H9 (cell line): Measurements from ENCODE around the gene SPDYE4. TPM values are rescaled to one million over a fixed set of nuclear protein-coding genes. Genes with fewer than 3 reads are reported as not detected.

Source experiments
- DNase-seq: peaks from one replicate; pipeline ENCODE4 v3.0.0-alpha.2; 2017
- H2AFZ ChIP-seq: one replicate; pipeline ENCODE4 v1.6.1; 2013; ENCODE audit warnings: mild to moderate bottlenecking, low read length, control low read depth, moderate library complexity
- H2AK5ac ChIP-seq: 2 replicates; pipeline ENCODE4 v1.6.1; 2013; ENCODE audit warnings: low read length, control low read depth, mixed read lengths; ENCODE audit not compliant: insufficient read length
- H2BK120ac ChIP-seq: one replicate; pipeline ENCODE4 v1.6.1; 2013; ENCODE audit warnings: low read depth, mild to moderate bottlenecking, low read length, control low read depth, inconsistent platforms; ENCODE audit not compliant: poor library complexity, severe bottlenecking
- H2BK12ac ChIP-seq: 2 replicates; pipeline ENCODE4 v1.6.1; 2013; ENCODE audit warnings: low read length, control low read depth, mixed read lengths, low read depth; ENCODE audit not compliant: insufficient read length
- H2BK15ac ChIP-seq: 2 replicates; pipeline ENCODE4 v1.6.1; 2013; ENCODE audit warnings: low read depth, low read length, control low read depth
- H2BK20ac ChIP-seq: one replicate; pipeline ENCODE4 v1.6.1; 2013; ENCODE audit warnings: low read depth, mild to moderate bottlenecking, low read length, control low read depth, inconsistent platforms; ENCODE audit not compliant: poor library complexity, severe bottlenecking
- H2BK5ac ChIP-seq: 2 replicates; pipeline ENCODE4 v1.6.1; 2013; ENCODE audit warnings: low read length, control low read depth, mixed read lengths; ENCODE audit not compliant: insufficient read length
- H3K14ac ChIP-seq: 2 replicates; pipeline ENCODE4 v1.6.1; 2013; ENCODE audit warnings: low read length, control low read depth; ENCODE audit not compliant: insufficient read depth
- H3K18ac ChIP-seq: 2 replicates; pipeline ENCODE4 v1.6.1; 2013; ENCODE audit warnings: low read depth, mild to moderate bottlenecking, mixed read lengths, low read length, control low read depth; ENCODE audit not compliant: insufficient read length
- H3K23ac ChIP-seq: 2 replicates; pipeline ENCODE4 v1.6.1; 2013; ENCODE audit warnings: low read length, control low read depth, mixed read lengths, low read depth; ENCODE audit not compliant: insufficient read length
- H3K23me2 ChIP-seq: 2 replicates; pipeline ENCODE4 v1.6.1; 2013; ENCODE audit warnings: low read depth, mild to moderate bottlenecking, mixed read lengths, low read length, control low read depth; ENCODE audit not compliant: insufficient read length, poor library complexity, severe bottlenecking
- H3K27ac ChIP-seq: 2 replicates; pipeline ENCODE4 v1.5.1; 2013; ENCODE audit warnings: low read length, control low read depth, mixed read lengths, low read depth; ENCODE audit not compliant: insufficient read length
- H3K27me3 ChIP-seq: 2 replicates; pipeline ENCODE4 v1.6.1; 2013; ENCODE audit warnings: low read length, control low read depth, inconsistent platforms; ENCODE audit not compliant: insufficient read depth
- H3K4ac ChIP-seq: 2 replicates; pipeline ENCODE4 v1.6.1; 2013; ENCODE audit warnings: low read depth, mild to moderate bottlenecking, control low read depth, inconsistent platforms, low read length, moderate library complexity
- H3K4me1 ChIP-seq: 2 replicates; pipeline ENCODE4 v1.6.1; 2013; ENCODE audit warnings: low read length, control low read depth, inconsistent platforms; ENCODE audit not compliant: insufficient read depth
- H3K4me2 ChIP-seq: 2 replicates; pipeline ENCODE4 v1.6.1; 2013; ENCODE audit warnings: low read length, control low read depth, mixed read lengths; ENCODE audit not compliant: insufficient read length, insufficient read depth
- H3K56ac ChIP-seq: 2 replicates; pipeline ENCODE4 v1.6.1; 2013; ENCODE audit warnings: low read depth, mild to moderate bottlenecking, mixed read lengths, low read length, control low read depth; ENCODE audit not compliant: insufficient read length
- H3K79me1 ChIP-seq: 2 replicates; pipeline ENCODE4 v1.6.1; 2013; ENCODE audit warnings: low read depth, mild to moderate bottlenecking, moderate library complexity, low read length, control low read depth, inconsistent platforms; ENCODE audit not compliant: insufficient read depth, poor library complexity, severe bottlenecking
- H3K79me2 ChIP-seq: 2 replicates; pipeline ENCODE4 v1.6.1; 2013; ENCODE audit warnings: low read length, control low read depth, inconsistent platforms; ENCODE audit not compliant: insufficient read depth
- H3K9ac ChIP-seq: 2 replicates; pipeline ENCODE4 v1.6.1; 2013; ENCODE audit warnings: low read length, control low read depth, mixed read lengths; ENCODE audit not compliant: insufficient read length; ENCODE audit errors: extremely low read depth
- H3K9me3 ChIP-seq: one replicate; pipeline ENCODE4 v1.6.1; 2013; ENCODE audit warnings: low read depth, low read length, inconsistent platforms; ENCODE audit not compliant: control insufficient read depth
- H3T11ph ChIP-seq: one replicate; pipeline ENCODE4 v1.6.1; 2013; ENCODE audit warnings: mild to moderate bottlenecking, low read length, control low read depth, inconsistent platforms
- H4K20me1 ChIP-seq: one replicate; pipeline ENCODE4 v1.6.1; 2013; ENCODE audit not compliant: control insufficient read depth, insufficient read length, insufficient read depth
- H4K5ac ChIP-seq: 2 replicates; pipeline ENCODE4 v1.6.1; 2013; ENCODE audit warnings: low read depth, mild to moderate bottlenecking, mixed read lengths, low read length, control low read depth; ENCODE audit not compliant: insufficient read length
- H4K8ac ChIP-seq: replicated peaks from 2 replicates; pipeline ENCODE4 v1.6.1; 2013; ENCODE audit warnings: low read length, control low read depth, mixed read lengths, low read depth; ENCODE audit not compliant: insufficient read length
- H4K91ac ChIP-seq: 2 replicates; pipeline ENCODE4 v1.6.1; 2013; ENCODE audit warnings: low read depth, mild to moderate bottlenecking, moderate library complexity, mixed read lengths, low read length, control low read depth; ENCODE audit not compliant: insufficient read length
- H3K27ac Mint-ChIP-seq, 3 experiments: 2 replicates in 2 of 3; 3 replicates in 1 of 3; pipeline ENCODE4 v1.8.0; 2020 to 2021; ENCODE audit warnings: mixed read lengths in 3 of 3, mild to moderate bottlenecking in 1 of 3, moderate library complexity in 1 of 3
- H3K27me3 Mint-ChIP-seq: 2 replicates; pipeline ENCODE4 v1.8.0; 2021; ENCODE audit warnings: low read depth, mild to moderate bottlenecking, moderate library complexity, mixed read lengths
- H3K36me3 Mint-ChIP-seq, 3 experiments: 2 replicates in 2 of 3; 3 replicates in 1 of 3; pipeline ENCODE4 v1.8.0; 2020 to 2021; ENCODE audit warnings: low read depth in 3 of 3, mixed read lengths in 3 of 3; ENCODE audit not compliant: insufficient read depth in 1 of 3
- H3K4me1 Mint-ChIP-seq, 2 experiments: 2 replicates each; pipeline ENCODE4 v1.8.0; 2020; ENCODE audit warnings: mixed read lengths in 2 of 2
- H3K4me3 Mint-ChIP-seq, 2 experiments: 2 replicates in 1 of 2; 3 replicates in 1 of 2; pipeline ENCODE4 v1.8.0; 2020 to 2021; ENCODE audit warnings: mild to moderate bottlenecking in 2 of 2, mixed read lengths in 2 of 2, moderate library complexity in 1 of 2
- H3K9me3 Mint-ChIP-seq, 2 experiments: 2 replicates in 1 of 2; 3 replicates in 1 of 2; pipeline ENCODE4 v1.8.0; 2020; ENCODE audit warnings: mild to moderate bottlenecking in 2 of 2, mixed read lengths in 2 of 2, moderate library complexity in 1 of 2
- WGBS: extraction: QIAGEN DNeasy Blood & Tissue Kit; methylation state at CpG from one replicate; pipeline ENCODE4 v1.1.7; 2013; ENCODE audit warnings: missing lambda C conversion rate, low lambda C conversion rate, mixed read lengths; ENCODE audit not compliant: insufficient read length; ENCODE audit errors: extremely low coverage; 5-methylcytosine and 5-hydroxymethylcytosine counted together
- total RNA-seq: library from RNA; stranded (reverse); gene quantifications from 2 replicates; pipeline ENCODE4 v1.2.1, GENCODE V29; 2021
- TF ChIP-seq, protein P1 (sequence below): fragments of 200-600 bp; sonication (generic); conservative IDR thresholded peaks from 3 replicates; pipeline ENCODE4 v1.8.0; 2021; ENCODE audit warnings: antibody characterized with exemption, mild to moderate bottlenecking

Gene SPDYE4
- total RNA-seq, 1 experiment from 2014 or later, result not detected

GRCh38 chr17:8785547-8786413 is 27.4 kb upstream of the SPDYE4 start:
- Histone ChIP-seq H2BK120ac (no peak overlapping the region), H4K91ac (no peak overlapping the region), H4K20me1 (no peaks in the 10 kb centered on the region), H3K79me1 (no peaks in the 10 kb centered on the region), H3K14ac (no peak overlapping the region), H3K18ac (no peak overlapping the region), H4K8ac (no peak overlapping the region), H2BK15ac (no peak overlapping the region), H3K9me3 (no peaks in the 10 kb centered on the region), H3K27me3 (no peaks in the 10 kb centered on the region), H2AFZ (no peak overlapping the region), H3K4ac (no peak overlapping the region), H3K23me2 (no peaks in the 10 kb centered on the region), H3K56ac (no peak overlapping the region), H2AK5ac (no peak overlapping the region), H3K27ac (no peak overlapping the region), H2BK12ac (no peak overlapping the region), H3K4me2 (no peak overlapping the region), H3K4me1 (no peaks in the 10 kb centered on the region), H3T11ph (no peak overlapping the region), H3K9ac (no peak overlapping the region), H2BK5ac (no peak overlapping the region), H3K79me2 (no peaks in the 10 kb centered on the region), H2BK20ac (no peak overlapping the region), H4K5ac (no peak overlapping the region), H3K23ac (no peak overlapping the region)
- WGBS, result no CpG with 5 or more reads among the region's 19 CpGs
- H3K36me3 Mint-ChIP-seq, result no peaks in the 10 kb centered on the region
- peak; percentile 94 for DNase-seq
- no peak overlapping the region for H3K27ac Mint-ChIP-seq
- no peaks in the 10 kb centered on the region; a peak in 1 of 5 replicates for H3K9me3 Mint-ChIP-seq
- no peaks in the 10 kb centered on the region; the same call in 1 of the 2 replicates for H3K27me3 Mint-ChIP-seq
- no peak overlapping the region for H3K4me3 Mint-ChIP-seq
- peaks cover 24 to 26% of the 10 kb centered on the region in 2 experiments for H3K4me1 Mint-ChIP-seq
- TF ChIP-seq, protein P1, sequence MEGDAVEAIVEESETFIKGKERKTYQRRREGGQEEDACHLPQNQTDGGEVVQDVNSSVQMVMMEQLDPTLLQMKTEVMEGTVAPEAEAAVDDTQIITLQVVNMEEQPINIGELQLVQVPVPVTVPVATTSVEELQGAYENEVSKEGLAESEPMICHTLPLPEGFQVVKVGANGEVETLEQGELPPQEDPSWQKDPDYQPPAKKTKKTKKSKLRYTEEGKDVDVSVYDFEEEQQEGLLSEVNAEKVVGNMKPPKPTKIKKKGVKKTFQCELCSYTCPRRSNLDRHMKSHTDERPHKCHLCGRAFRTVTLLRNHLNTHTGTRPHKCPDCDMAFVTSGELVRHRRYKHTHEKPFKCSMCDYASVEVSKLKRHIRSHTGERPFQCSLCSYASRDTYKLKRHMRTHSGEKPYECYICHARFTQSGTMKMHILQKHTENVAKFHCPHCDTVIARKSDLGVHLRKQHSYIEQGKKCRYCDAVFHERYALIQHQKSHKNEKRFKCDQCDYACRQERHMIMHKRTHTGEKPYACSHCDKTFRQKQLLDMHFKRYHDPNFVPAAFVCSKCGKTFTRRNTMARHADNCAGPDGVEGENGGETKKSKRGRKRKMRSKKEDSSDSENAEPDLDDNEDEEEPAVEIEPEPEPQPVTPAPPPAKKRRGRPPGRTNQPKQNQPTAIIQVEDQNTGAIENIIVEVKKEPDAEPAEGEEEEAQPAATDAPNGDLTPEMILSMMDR, result peak; percentile 95
